Measurements from ENCODE around the gene PLCB4. TPM values are rescaled to one million over a fixed set of nuclear protein-coding genes. Genes with fewer than 3 reads are reported as not detected.
A peak's percentile ranks its signal among the peaks of the same experiment; 100 is the strongest.

Gene PLCB4
- polyA plus RNA-seq, 4 donors: 13.5 to 15.1 (median 14.4) TPM

- no peak for DNase-seq (ENCODE audit: low read depth in 4 of 4, low spot score in 2 of 4)
Observed at GRCh38 chr20:9388813-9389161, 319.9 kb downstream of the PLCB4 start.

- DNase-seq (ENCODE audit: low read depth in 4 of 4, low spot score in 2 of 4): no peak
Observed at GRCh38 chr20:9389346-9389745, 320.5 kb downstream of the PLCB4 start.

- no peak for DNase-seq (ENCODE audit: low read depth in 4 of 4, low spot score in 2 of 4)
Observed at GRCh38 chr20:9390441-9390840, 321.6 kb downstream of the PLCB4 start.

GRCh38 chr20:9392892-9393857, 324.3 kb downstream of the PLCB4 start:
- peak in 1 of 4 donors; percentile 48 for DNase-seq (ENCODE audit: low read depth in 4 of 4, low spot score in 2 of 4)

GRCh38 chr20:9395971-9396370, 327.1 kb downstream of the PLCB4 start:
- no peak for DNase-seq (ENCODE audit: low read depth in 4 of 4, low spot score in 2 of 4)

- no peak for DNase-seq (ENCODE audit: low read depth in 4 of 4, low spot score in 2 of 4)
Observed at GRCh38 chr20:9397928-9398327, 329.0 kb downstream of the PLCB4 start.

GRCh38 chr20:9398882-9399281, 330.0 kb downstream of the PLCB4 start:
- no peak for DNase-seq (ENCODE audit: low read depth in 4 of 4, low spot score in 2 of 4)

- no peak for DNase-seq (ENCODE audit: low read depth in 4 of 4, low spot score in 2 of 4)
Observed at GRCh38 chr20:9399322-9399721, 330.4 kb downstream of the PLCB4 start.

GRCh38 chr20:9400171-9401025, 331.5 kb downstream of the PLCB4 start:
- DNase-seq (ENCODE audit: low read depth in 4 of 4, low spot score in 2 of 4): no peak

- DNase-seq (ENCODE audit: low read depth in 4 of 4, low spot score in 2 of 4): no peak
Observed at GRCh38 chr20:9401371-9401770, 332.5 kb downstream of the PLCB4 start.

- DNase-seq (ENCODE audit: low read depth in 4 of 4, low spot score in 2 of 4): no peak
Observed at GRCh38 chr20:9402141-9402540, 333.3 kb downstream of the PLCB4 start.

GRCh38 chr20:9402546-9402945, 333.7 kb downstream of the PLCB4 start:
- no peak for DNase-seq (ENCODE audit: low read depth in 4 of 4, low spot score in 2 of 4)

GRCh38 chr20:9403448-9403847, 334.6 kb downstream of the PLCB4 start:
- no peak for DNase-seq (ENCODE audit: low read depth in 4 of 4, low spot score in 2 of 4)

GRCh38 chr20:9407805-9408421, 339.0 kb downstream of the PLCB4 start:
- peak in 3 of 4 donors; percentile 42 to 63 (median 50) for DNase-seq (ENCODE audit: low read depth in 4 of 4, low spot score in 2 of 4)

GRCh38 chr20:9408422-9409300, 339.8 kb downstream of the PLCB4 start:
- DNase-seq (ENCODE audit: low read depth in 4 of 4, low spot score in 2 of 4): no peak

GRCh38 chr20:9409352-9409751, 340.5 kb downstream of the PLCB4 start:
- DNase-seq (ENCODE audit: low read depth in 4 of 4, low spot score in 2 of 4): no peak

- no peak for DNase-seq (ENCODE audit: low read depth in 4 of 4, low spot score in 2 of 4)
Observed at GRCh38 chr20:9409981-9410380, 341.1 kb downstream of the PLCB4 start.

- DNase-seq (ENCODE audit: low read depth in 4 of 4, low spot score in 2 of 4): no peak
Observed at GRCh38 chr20:9411833-9412232, 342.9 kb downstream of the PLCB4 start.

GRCh38 chr20:9412309-9412708, 343.4 kb downstream of the PLCB4 start:
- DNase-seq (ENCODE audit: low read depth in 4 of 4, low spot score in 2 of 4): no peak

- no peak for DNase-seq (ENCODE audit: low read depth in 4 of 4, low spot score in 2 of 4)
Observed at GRCh38 chr20:9413001-9413400, 344.1 kb downstream of the PLCB4 start.
